ENCODE data around the gene ADAR. TPM values are rescaled to one million over a fixed set of nuclear protein-coding genes. Genes with fewer than 3 reads are reported as not detected.

The ADAR gene
- total and polyA plus RNA-seq, 2 experiments from 2014 or later: 96.4 to 188 TPM

DNA sequence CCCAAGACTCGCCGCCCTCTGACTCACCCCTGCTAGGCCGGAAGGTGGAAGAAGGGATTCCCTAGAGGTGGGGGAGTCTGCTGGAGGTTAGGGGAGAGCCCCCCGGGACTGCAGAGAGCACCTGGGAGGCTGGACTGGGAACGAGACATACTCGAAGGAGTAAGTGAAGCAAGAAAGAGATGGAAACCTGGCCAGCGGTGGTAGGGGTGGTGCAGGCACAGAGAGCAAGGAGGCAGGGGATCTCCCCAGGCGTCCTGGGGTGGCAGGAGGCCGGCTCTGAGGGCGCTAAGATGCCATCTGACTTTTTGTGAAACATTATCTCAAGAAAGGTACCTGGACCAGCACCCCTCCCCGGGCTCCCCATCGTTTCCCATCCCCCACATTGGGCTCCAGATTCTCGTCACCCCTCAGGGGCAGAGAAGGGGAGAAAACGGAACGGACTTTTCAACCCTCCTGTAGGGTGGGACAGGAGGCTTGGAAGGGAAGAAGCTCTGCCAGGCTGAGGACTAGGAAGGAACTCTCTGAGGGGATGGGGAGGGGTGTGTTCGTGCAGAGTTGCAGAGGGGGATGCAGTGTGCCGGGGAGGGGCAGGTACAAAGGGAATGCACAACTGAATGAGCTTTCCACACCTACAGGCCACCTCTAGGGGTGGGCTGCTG lies 39.7 kb downstream of the ADAR start:
- H3K4me1 ChIP-seq (ENCODE audit: insufficient read depth): peaks cover 22% of the 10 kb centered on the region
- peak overlapping the region; percentile 95 for H3K4me3 Mint-ChIP-seq
- no peaks in the 10 kb centered on the region for H3K36me3 ChIP-seq (ENCODE audit: insufficient read depth)
- peaks cover 7% of the 10 kb centered on the region; the same call in 1 of the 3 replicates for H3K36me3 Mint-ChIP-seq (ENCODE audit: low read depth)
- peaks cover 29% of the 10 kb centered on the region for H3K4me1 Mint-ChIP-seq
- peaks cover 17% of the 10 kb centered on the region for H3F3A ChIP-seq (replicated peaks; ENCODE audit: low read depth)
- no peak for ATAC-seq
- H3K9me3 Mint-ChIP-seq: no peaks in the 10 kb centered on the region
- 0 out of 2 replicates have a peak, but pooled peaks cover 4% of the 10 kb centered on the region for H3K27me3 ChIP-seq (ENCODE audit: insufficient read depth)
- no peaks in the 10 kb centered on the region for H4K20me1 ChIP-seq (replicated peaks; ENCODE audit: insufficient read depth)
- no peak overlapping the region for H3K27ac Mint-ChIP-seq
- TF ChIP-seq STAT1 (IDR thresholded peaks at IDR 0.05; ENCODE audit: unreplicated experiment) (no peak), JUNB (IDR thresholded peaks at IDR 0.05; ENCODE audit: unreplicated experiment) (no peak), ZNF331 (CRISPR knock-in tag; IDR thresholded peaks at IDR 0.05; ENCODE audit: low read depth) (no peak), CREB1 (CRISPR knock-in tag; IDR thresholded peaks at IDR 0.05; ENCODE audit: low read depth) (no peak), ZNF114 (CRISPR knock-in tag; IDR thresholded peaks at IDR 0.05) (no peak), EZH2 (IDR thresholded peaks at IDR 0.05; ENCODE audit: low read depth, unreplicated experiment) (no peak), EZH2phosphoT487 (IDR thresholded peaks at IDR 0.05; ENCODE audit: unreplicated experiment) (no peak), POLR2AphosphoS5 (IDR thresholded peaks at IDR 0.05; ENCODE audit: low read depth) (no peak), NANOG (IDR thresholded peaks at IDR 0.05; ENCODE audit: borderline replicate concordance) (no peak)
- TF ChIP-seq, protein P1, sequence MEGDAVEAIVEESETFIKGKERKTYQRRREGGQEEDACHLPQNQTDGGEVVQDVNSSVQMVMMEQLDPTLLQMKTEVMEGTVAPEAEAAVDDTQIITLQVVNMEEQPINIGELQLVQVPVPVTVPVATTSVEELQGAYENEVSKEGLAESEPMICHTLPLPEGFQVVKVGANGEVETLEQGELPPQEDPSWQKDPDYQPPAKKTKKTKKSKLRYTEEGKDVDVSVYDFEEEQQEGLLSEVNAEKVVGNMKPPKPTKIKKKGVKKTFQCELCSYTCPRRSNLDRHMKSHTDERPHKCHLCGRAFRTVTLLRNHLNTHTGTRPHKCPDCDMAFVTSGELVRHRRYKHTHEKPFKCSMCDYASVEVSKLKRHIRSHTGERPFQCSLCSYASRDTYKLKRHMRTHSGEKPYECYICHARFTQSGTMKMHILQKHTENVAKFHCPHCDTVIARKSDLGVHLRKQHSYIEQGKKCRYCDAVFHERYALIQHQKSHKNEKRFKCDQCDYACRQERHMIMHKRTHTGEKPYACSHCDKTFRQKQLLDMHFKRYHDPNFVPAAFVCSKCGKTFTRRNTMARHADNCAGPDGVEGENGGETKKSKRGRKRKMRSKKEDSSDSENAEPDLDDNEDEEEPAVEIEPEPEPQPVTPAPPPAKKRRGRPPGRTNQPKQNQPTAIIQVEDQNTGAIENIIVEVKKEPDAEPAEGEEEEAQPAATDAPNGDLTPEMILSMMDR (conservative IDR thresholded peaks at IDR 0.05; ENCODE audit: low read depth in 2 of 2): no peak
- TF ChIP-seq, protein P2, sequence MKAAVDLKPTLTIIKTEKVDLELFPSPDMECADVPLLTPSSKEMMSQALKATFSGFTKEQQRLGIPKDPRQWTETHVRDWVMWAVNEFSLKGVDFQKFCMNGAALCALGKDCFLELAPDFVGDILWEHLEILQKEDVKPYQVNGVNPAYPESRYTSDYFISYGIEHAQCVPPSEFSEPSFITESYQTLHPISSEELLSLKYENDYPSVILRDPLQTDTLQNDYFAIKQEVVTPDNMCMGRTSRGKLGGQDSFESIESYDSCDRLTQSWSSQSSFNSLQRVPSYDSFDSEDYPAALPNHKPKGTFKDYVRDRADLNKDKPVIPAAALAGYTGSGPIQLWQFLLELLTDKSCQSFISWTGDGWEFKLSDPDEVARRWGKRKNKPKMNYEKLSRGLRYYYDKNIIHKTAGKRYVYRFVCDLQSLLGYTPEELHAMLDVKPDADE (IDR thresholded peaks at IDR 0.05): no peak
- TF ChIP-seq, protein P3, sequence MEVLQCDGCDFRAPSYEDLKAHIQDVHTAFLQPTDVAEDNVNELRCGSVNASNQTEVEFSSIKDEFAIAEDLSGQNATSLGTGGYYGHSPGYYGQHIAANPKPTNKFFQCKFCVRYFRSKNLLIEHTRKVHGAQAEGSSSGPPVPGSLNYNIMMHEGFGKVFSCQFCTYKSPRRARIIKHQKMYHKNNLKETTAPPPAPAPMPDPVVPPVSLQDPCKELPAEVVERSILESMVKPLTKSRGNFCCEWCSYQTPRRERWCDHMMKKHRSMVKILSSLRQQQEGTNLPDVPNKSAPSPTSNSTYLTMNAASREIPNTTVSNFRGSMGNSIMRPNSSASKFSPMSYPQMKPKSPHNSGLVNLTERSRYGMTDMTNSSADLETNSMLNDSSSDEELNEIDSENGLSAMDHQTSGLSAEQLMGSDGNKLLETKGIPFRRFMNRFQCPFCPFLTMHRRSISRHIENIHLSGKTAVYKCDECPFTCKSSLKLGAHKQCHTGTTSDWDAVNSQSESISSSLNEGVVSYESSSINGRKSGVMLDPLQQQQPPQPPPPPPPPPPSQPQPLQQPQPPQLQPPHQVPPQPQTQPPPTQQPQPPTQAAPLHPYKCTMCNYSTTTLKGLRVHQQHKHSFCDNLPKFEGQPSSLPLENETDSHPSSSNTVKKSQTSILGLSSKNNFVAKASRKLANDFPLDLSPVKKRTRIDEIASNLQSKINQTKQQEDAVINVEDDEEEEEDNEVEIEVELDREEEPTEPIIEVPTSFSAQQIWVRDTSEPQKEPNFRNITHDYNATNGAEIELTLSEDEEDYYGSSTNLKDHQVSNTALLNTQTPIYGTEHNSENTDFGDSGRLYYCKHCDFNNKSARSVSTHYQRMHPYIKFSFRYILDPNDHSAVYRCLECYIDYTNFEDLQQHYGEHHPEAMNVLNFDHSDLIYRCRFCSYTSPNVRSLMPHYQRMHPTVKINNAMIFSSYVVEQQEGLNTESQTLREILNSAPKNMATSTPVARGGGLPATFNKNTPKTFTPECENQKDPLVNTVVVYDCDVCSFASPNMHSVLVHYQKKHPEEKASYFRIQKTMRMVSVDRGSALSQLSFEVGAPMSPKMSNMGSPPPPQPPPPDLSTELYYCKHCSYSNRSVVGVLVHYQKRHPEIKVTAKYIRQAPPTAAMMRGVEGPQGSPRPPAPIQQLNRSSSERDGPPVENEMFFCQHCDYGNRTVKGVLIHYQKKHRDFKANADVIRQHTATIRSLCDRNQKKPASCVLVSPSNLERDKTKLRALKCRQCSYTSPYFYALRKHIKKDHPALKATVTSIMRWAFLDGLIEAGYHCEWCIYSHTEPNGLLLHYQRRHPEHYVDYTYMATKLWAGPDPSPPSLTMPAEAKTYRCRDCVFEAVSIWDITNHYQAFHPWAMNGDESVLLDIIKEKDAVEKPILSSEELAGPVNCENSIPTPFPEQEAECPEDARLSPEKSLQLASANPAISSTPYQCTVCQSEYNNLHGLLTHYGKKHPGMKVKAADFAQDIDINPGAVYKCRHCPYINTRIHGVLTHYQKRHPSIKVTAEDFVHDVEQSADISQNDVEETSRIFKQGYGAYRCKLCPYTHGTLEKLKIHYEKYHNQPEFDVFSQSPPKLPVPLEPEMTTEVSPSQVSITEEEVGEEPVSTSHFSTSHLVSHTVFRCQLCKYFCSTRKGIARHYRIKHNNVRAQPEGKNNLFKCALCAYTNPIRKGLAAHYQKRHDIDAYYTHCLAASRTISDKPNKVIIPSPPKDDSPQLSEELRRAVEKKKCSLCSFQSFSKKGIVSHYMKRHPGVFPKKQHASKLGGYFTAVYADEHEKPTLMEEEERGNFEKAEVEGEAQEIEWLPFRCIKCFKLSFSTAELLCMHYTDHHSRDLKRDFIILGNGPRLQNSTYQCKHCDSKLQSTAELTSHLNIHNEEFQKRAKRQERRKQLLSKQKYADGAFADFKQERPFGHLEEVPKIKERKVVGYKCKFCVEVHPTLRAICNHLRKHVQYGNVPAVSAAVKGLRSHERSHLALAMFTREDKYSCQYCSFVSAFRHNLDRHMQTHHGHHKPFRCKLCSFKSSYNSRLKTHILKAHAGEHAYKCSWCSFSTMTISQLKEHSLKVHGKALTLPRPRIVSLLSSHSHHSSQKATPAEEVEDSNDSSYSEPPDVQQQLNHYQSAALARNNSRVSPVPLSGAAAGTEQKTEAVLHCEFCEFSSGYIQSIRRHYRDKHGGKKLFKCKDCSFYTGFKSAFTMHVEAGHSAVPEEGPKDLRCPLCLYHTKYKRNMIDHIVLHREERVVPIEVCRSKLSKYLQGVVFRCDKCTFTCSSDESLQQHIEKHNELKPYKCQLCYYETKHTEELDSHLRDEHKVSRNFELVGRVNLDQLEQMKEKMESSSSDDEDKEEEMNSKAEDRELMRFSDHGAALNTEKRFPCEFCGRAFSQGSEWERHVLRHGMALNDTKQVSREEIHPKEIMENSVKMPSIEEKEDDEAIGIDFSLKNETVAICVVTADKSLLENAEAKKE (CRISPR knock-in tag; IDR thresholded peaks at IDR 0.05): no peak
- TF ChIP-seq, protein P4, sequence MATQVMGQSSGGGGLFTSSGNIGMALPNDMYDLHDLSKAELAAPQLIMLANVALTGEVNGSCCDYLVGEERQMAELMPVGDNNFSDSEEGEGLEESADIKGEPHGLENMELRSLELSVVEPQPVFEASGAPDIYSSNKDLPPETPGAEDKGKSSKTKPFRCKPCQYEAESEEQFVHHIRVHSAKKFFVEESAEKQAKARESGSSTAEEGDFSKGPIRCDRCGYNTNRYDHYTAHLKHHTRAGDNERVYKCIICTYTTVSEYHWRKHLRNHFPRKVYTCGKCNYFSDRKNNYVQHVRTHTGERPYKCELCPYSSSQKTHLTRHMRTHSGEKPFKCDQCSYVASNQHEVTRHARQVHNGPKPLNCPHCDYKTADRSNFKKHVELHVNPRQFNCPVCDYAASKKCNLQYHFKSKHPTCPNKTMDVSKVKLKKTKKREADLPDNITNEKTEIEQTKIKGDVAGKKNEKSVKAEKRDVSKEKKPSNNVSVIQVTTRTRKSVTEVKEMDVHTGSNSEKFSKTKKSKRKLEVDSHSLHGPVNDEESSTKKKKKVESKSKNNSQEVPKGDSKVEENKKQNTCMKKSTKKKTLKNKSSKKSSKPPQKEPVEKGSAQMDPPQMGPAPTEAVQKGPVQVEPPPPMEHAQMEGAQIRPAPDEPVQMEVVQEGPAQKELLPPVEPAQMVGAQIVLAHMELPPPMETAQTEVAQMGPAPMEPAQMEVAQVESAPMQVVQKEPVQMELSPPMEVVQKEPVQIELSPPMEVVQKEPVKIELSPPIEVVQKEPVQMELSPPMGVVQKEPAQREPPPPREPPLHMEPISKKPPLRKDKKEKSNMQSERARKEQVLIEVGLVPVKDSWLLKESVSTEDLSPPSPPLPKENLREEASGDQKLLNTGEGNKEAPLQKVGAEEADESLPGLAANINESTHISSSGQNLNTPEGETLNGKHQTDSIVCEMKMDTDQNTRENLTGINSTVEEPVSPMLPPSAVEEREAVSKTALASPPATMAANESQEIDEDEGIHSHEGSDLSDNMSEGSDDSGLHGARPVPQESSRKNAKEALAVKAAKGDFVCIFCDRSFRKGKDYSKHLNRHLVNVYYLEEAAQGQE (IDR thresholded peaks at IDR 0.05; ENCODE audit: unreplicated experiment): no peak
- H3K9me2 ChIP-seq (ENCODE audit: insufficient read depth): no peaks in the 10 kb centered on the region
- no peak overlapping the region for H3K27ac ChIP-seq (ENCODE audit: low read depth)
- DNase-seq (ENCODE audit: low spot score): peak; percentile 11
- H3K79me2 ChIP-seq (replicated peaks; ENCODE audit: insufficient read depth): no peaks in the 10 kb centered on the region
- H3K4me2 ChIP-seq: peak overlapping the region; percentile 91
- peak overlapping the region; percentile 96 for H2AFZ ChIP-seq
- peaks cover 21% of the 10 kb centered on the region for H3K27me3 Mint-ChIP-seq (ENCODE audit: insufficient read depth, low read depth, poor library complexity)
- H3K4me3 ChIP-seq: peak overlapping the region; percentile 60

All from GM23338 (cell line).